Thoracic aorta (tissue), 2 donors: ENCODE measurements around the gene ZNF688. TPM values are rescaled to one million over a fixed set of nuclear protein-coding genes. Genes with fewer than 3 reads are reported as not detected.
"Not testable (repeated sequence)": the region's sequence is repeated elsewhere in the genome, so short reads cannot be mapped to it uniquely, and the experiment has no call there.

Experiments used
- ATAC-seq: fragments of 150-250 bp; one replicate; pipeline ENCODE4 v1.8.0; 2017; ENCODE audit warnings: low read depth; ENCODE audit not compliant: insufficient number of reproducible peaks, low FRiP score
- DNase-seq: peaks from one replicate; pipeline ENCODE4 v3.0.0-alpha.2; 2020; ENCODE audit warnings: low spot score
- H3K27ac ChIP-seq, 2 donors: fragments of 200-600 bp; sonication (generic); 1 replicate in 1 of 2; 2 replicates in 1 of 2; pipeline ENCODE4 v1.5.1; 2016; ENCODE audit warnings: mild to moderate bottlenecking in 2 of 2, moderate library complexity in 2 of 2
- H3K27me3 ChIP-seq: fragments of 200-600 bp; sonication (generic); replicated peaks from 2 replicates; pipeline ENCODE4 v1.6.0; 2016; ENCODE audit warnings: mild to moderate bottlenecking; ENCODE audit not compliant: insufficient read depth
- H3K36me3 ChIP-seq: fragments of 200-600 bp; sonication (generic); one replicate; pipeline ENCODE4 v1.5.1; 2016
- H3K4me1 ChIP-seq, 2 donors: fragments of 200-600 bp; sonication (generic); 1 replicate in 1 of 2; 2 replicates in 1 of 2; pipeline versions ENCODE4 v1.5.1 to v1.6.0; 2016; ENCODE audit warnings: low read depth in 2 of 2, mild to moderate bottlenecking in 1 of 2; ENCODE audit not compliant: control insufficient read depth in 1 of 2
- H3K4me3 ChIP-seq: fragments of 200-600 bp; sonication (generic); 2 replicates; pipeline ENCODE4 v1.5.1; 2016; ENCODE audit warnings: mild to moderate bottlenecking
- H3K9me3 ChIP-seq: fragments of 200-600 bp; sonication (generic); 2 replicates; pipeline ENCODE4 v1.5.1; 2016
- CTCF ChIP-seq: fragments of 200-600 bp; sonication (generic); IDR thresholded peaks from one replicate; pipeline ENCODE4 v1.5.1; 2019; ENCODE audit warnings: antibody characterized with exemption
- total RNA-seq, 2 donors: library from RNA; depleted of rRNA; stranded (reverse); fragments of >200 nt; gene quantifications; one replicate each; pipeline versions ENCODE4 v1.1.0 to v1.2.3, GENCODE V29; 2016

ZNF688 gene
- total RNA-seq, 2 donors from 2014 or later, result 9.2 to 24.2 TPM

- H3K4me1 ChIP-seq, result peaks cover 8 to 12% of the 10 kb centered on the region in 2 donors
- ATAC-seq (no peak), DNase-seq (no peak)
- no peaks in the 10 kb centered on the region for H3K9me3 ChIP-seq
- H3K36me3 ChIP-seq, result no peaks in the 10 kb centered on the region
- H3K27me3 ChIP-seq, result no peaks in the 10 kb centered on the region
- H3K4me3 ChIP-seq, result no peak overlapping the region
- TF ChIP-seq CTCF, result no peak
- H3K27ac ChIP-seq, result no peak overlapping the region
These were observed 32.2 kb downstream of the ZNF688 start for GRCh38 chr16:30539000-30539964.

GRCh38 chr16:30536391-30537024 lies 35.0 kb downstream of the ZNF688 start:
- H3K27me3 ChIP-seq, H3K27ac ChIP-seq, H3K36me3 ChIP-seq, DNase-seq, ATAC-seq, H3K9me3 ChIP-seq: not testable (repeated sequence)
- Histone ChIP-seq H3K4me3 (peak overlapping the region; percentile 74), H3K4me1 (peaks cover 16 to 25% of the 10 kb centered on the region in 2 donors)

GRCh38 chr16:30535777-30536190 lies 35.7 kb downstream of the ZNF688 start:
- DNase-seq, result no peak
- TF ChIP-seq CTCF, result no peak
- peak overlapping the region; percentile 74 for H3K4me3 ChIP-seq
- H3K27ac ChIP-seq, result peak overlapping the region; percentile 91 to 94
- H3K36me3 ChIP-seq, result peaks cover 6% of the 10 kb centered on the region
- H3K4me1 ChIP-seq, result peaks cover 16 to 25% of the 10 kb centered on the region in 2 donors
- H3K9me3 ChIP-seq, result no peaks in the 10 kb centered on the region
- H3K27me3 ChIP-seq, result no peaks in the 10 kb centered on the region
- ATAC-seq, result peak; percentile 19

- peak overlapping the region; percentile 91 to 94 for H3K27ac ChIP-seq
- peak; percentile 16 for ATAC-seq
- no peak for DNase-seq
These were observed 36.3 kb downstream of the ZNF688 start for GRCh38 chr16:30535106-30535776.

More at GRCh38 chr16:30535106-30535776, 36.3 kb downstream of the ZNF688 start:
- Histone ChIP-seq H3K27me3 (no peaks in the 10 kb centered on the region), H3K4me3 (peak overlapping the region; percentile 74), H3K4me1 (peaks cover 16 to 25% of the 10 kb centered on the region in 2 donors), H3K9me3 (no peaks in the 10 kb centered on the region), H3K36me3 (peaks cover 9% of the 10 kb centered on the region)
- TF ChIP-seq CTCF, result no peak
